ENCODE measurements around the gene ZNF528. TPM values are rescaled to one million over a fixed set of nuclear protein-coding genes. Genes with fewer than 3 reads are reported as not detected.

Gene ZNF528
- 24.9 and 30.3 TPM in 2 replicates for total RNA-seq

DNA sequence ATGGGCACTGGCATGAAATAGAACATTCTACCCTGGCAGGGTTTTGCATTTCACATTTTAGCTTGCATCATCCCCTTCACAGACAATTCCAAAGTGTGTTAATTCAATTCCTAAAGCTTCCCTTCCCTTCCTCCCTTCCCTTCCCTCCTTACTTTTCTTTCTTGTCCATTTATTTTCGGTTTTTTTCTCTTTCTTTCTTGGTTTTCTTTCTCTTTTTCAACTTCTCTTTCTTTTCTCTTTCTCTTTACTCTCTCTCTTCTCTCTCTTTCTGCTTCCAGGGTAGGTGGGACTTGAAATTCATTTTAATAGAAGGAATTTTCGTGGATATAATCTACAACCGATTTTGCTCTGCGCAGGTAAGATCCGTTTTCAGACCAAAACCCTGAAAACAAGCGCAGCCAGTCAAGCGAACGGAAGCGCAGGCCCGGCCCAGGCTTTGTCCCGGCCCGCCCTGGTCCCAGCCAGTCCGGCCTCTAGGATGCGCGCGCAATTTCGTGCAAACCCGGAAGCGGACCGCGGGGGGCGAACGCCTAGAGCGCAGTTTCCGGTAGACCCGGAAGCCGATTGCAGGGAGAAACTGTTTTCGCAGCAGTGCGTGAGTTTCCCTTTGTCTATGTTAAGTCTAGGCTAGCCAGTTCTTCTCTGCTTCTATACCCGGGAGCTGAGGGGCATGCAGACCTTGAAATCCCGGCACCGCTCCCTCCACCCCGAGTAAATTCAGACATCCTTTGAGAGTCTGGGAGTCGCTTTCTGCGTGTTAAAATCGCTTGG lies at the start of gene ZNF528:
TSS of gene ZNF528 (plus strand) at position 540 of the 771 bp plus-strand sequence. CDS start 4,165 bp downstream, outside the sequence.

DNA sequence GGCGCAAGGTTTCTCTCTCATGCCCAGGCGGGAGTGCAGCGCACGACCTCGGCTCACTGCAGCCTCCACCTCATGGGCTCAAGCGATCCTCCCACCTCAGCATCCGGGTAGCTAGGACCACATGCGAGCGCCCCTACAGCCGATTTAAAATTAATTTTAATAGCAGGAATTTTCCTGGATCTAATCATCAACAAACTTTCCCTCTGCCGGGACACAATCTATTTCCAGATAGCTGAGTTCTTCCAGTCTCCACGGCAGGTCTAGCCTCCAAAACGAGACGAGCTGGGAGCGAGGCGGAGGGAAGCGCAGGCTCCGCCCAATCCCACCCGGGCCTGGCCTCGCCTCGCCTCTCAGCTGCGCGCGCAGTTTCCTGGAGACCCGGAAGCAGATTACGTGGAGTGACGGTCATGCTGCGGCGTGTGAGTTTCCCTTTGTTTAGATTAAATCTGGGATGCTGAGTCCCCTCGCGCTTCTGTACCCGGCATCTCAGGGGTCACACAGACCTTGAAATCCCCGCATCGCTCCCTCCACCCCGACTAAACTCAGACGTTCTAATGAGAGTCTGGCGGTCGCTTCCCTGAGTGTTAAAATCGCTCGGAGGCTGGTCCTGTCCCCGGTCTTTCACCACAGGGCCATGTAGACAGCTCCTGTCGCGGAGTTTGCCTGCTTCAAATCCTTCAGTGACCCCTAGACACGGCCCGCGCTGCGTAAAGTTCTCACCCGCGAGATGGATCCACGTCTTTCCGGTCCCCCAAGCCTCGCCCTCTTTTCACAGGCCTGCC lies 27.9 kb upstream of the ZNF528 start, which contains the start of gene ZNF880:
TSS of gene ZNF880 (plus strand) at position 365 of the 782 bp plus-strand sequence. CDS start at position 408, 43 bp downstream.

DNA sequence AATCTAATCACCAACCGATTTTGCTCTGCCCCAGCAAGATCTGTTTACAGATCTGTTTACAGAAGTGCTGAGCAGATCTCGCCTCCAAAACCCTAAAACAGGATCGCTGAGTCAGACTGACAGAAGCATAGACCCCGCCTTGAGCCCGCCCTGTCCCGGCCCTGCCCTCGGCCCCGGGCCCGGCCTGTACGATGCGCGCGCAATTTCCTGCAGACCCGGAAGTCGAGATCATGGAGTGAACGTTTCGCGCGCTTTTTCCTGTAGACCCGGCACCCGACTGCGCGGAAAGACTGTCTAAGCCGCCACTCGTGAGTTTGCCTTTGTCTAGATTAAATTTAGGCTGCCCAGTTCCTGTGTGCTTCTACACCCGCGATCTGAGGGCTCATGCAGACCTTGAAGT lies 31.3 kb downstream of the ZNF528 start, which contains the start of gene ZNF534:
TSS of gene ZNF534 (plus strand) at position 212 of the 400 bp plus-strand sequence. CDS start 2,327 bp downstream, outside the sequence.

DNA sequence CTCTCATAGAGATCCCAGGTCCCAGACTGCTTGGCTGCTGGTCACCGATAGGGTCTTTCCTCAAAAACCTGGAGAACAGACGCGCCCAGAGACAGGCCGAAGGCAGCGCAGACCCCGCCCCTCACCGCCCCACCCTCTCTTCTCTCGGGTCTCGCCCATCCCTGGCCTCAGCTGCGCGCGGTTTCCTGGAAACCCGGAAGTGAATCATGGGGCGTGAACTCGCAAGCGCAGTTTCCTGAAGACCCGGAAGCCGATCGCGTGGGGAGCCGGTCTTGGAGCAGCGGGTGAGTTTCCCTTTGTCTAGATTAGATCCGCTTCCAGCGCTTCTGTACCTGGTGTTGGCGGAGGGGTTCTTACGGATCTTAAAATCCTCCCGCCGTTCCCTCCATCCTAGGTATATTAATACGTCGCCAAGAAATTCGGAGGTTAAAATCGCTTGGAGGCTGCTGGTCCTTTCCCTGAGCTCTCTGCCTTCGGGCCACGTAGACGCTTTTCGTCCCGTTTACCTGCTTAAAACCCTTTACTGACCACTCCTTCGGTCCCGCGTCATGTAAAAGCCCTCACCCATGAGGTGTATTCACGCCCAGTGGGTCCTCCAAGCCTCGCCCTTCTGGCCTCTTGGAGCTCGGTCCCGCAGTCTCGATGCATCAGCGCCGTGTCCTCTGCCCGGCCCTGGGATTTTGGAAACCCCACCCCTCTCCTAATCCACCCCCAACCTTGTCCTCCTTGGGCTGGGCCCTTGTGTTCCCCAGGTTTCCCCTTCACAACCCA lies 55.9 kb downstream of the ZNF528 start, which contains the start of gene ZNF578:
TSS of gene ZNF578 (plus strand) at position 230 of the 771 bp plus-strand sequence. CDS start 48,293 bp downstream, outside the sequence.

Other genes with a start within 250 kb of the ZNF528 start
- gene ZNF836, start 226.2 kb upstream of the ZNF528 start, total RNA-seq = 5.8 and 10.8 TPM in 2 replicates
- 113 and 167 TPM in 2 replicates for gene PPP2R1A, start 207.8 kb upstream of the ZNF528 start, total RNA-seq
- gene ZNF766, start 128.3 kb upstream of the ZNF528 start, total RNA-seq = 13.3 and 14.2 TPM in 2 replicates
- 6.2 and 7.8 TPM in 2 replicates for gene ZNF480, start 100.7 kb upstream of the ZNF528 start, total RNA-seq
- gene ZNF610, start 61.6 kb upstream of the ZNF528 start, total RNA-seq = 1.8 and 2.4 TPM in 2 replicates
- gene ZNF880, start 27.9 kb upstream of the ZNF528 start, total RNA-seq = 31.3 and 50.7 TPM in 2 replicates
- 0.25 TPM in 1 of 2 replicates, not detected in the other for gene ZNF534, start 31.3 kb downstream of the ZNF528 start, total RNA-seq
- gene ZNF578, start 55.7 kb downstream of the ZNF528 start, total RNA-seq = 5.9 and 6.2 TPM in 2 replicates
- 17.6 and 19.2 TPM in 2 replicates for gene ZNF808, start 129.8 kb downstream of the ZNF528 start, total RNA-seq
- gene ZNF701, start 172.4 kb downstream of the ZNF528 start, total RNA-seq = 11.8 and 12.7 TPM in 2 replicates
- 68.5 and 70.8 TPM in 2 replicates for gene ZNF83, start 240.5 kb downstream of the ZNF528 start, total RNA-seq

Data from aortic smooth muscle cell (primary cell).